MM.1S (cell line): Measurements from ENCODE around the gene TLK1.

Experiments
- DNase-seq: peaks from one replicate; pipeline ENCODE4 v3.0.0-alpha.2; 2015
- H2AFZ ChIP-seq: fragments of 300-600 bp; sonication (generic); 2 replicates; pipeline ENCODE4 v1.6.0; 2016; ENCODE audit warnings: antibody characterized with exemption, low read length
- H3F3A ChIP-seq: fragments of 300-600 bp; sonication (generic); 2 replicates; pipeline ENCODE4 v1.6.1; 2016; ENCODE audit warnings: mild to moderate bottlenecking, antibody characterized with exemption, low read length, moderate library complexity, mixed read lengths; ENCODE audit not compliant: insufficient read depth
- H3K27ac ChIP-seq: fragments of 300-600 bp; sonication (generic); 2 replicates; pipeline ENCODE4 v1.5.1; 2016; ENCODE audit warnings: mild to moderate bottlenecking, low read length
- H3K27me3 ChIP-seq: fragments of 300-600 bp; sonication (generic); replicated peaks from 2 replicates; pipeline ENCODE4 v1.6.0; 2016; ENCODE audit warnings: low read length; ENCODE audit not compliant: insufficient read depth
- H3K36me3 ChIP-seq: fragments of 300-600 bp; sonication (generic); replicated peaks from 2 replicates; pipeline ENCODE4 v1.6.1; 2016; ENCODE audit warnings: mild to moderate bottlenecking, low read length, mixed read lengths; ENCODE audit not compliant: insufficient read depth
- H3K4me1 ChIP-seq: fragments of 300-600 bp; sonication (generic); 2 replicates; pipeline ENCODE4 v1.6.1; 2016; ENCODE audit warnings: low read length, mixed read lengths
- H3K4me2 ChIP-seq: fragments of 300-600 bp; sonication (generic); 2 replicates; pipeline ENCODE4 v1.6.0; 2016; ENCODE audit warnings: low read depth, low read length
- H3K4me3 ChIP-seq: fragments of 300-600 bp; sonication (generic); 2 replicates; pipeline ENCODE4 v1.5.1; 2016; ENCODE audit warnings: low read length, mixed read lengths
- H3K79me2 ChIP-seq: fragments of 300-600 bp; sonication (generic); 2 replicates; pipeline ENCODE4 v1.6.1; 2016; ENCODE audit warnings: mixed run types, low read length, mixed read lengths
- H3K9ac ChIP-seq: fragments of 300-600 bp; sonication (generic); 2 replicates; pipeline ENCODE4 v1.6.1; 2016; ENCODE audit warnings: low read length, mixed read lengths
- H3K9me2 ChIP-seq: fragments of 300-600 bp; sonication (generic); replicated peaks from 2 replicates; pipeline ENCODE4 v1.6.1; 2016; ENCODE audit warnings: mild to moderate bottlenecking, low read length, mixed read lengths; ENCODE audit not compliant: insufficient read depth
- H3K9me3 ChIP-seq: fragments of 300-600 bp; sonication (generic); replicated peaks from 2 replicates; pipeline ENCODE4 v1.6.1; 2016; ENCODE audit warnings: mild to moderate bottlenecking, low read length, mixed read lengths; ENCODE audit not compliant: insufficient read depth
- H4K20me1 ChIP-seq: fragments of 300-600 bp; sonication (generic); 2 replicates; pipeline ENCODE4 v1.6.1; 2016; ENCODE audit warnings: mild to moderate bottlenecking, low read length, moderate library complexity, mixed read lengths; ENCODE audit not compliant: insufficient read depth
- EZH2 ChIP-seq: fragments of 300-600 bp; sonication (generic); optimal IDR thresholded peaks from 2 replicates; pipeline ENCODE3; 2017; ENCODE audit warnings: low read depth, mild to moderate bottlenecking, antibody characterized with exemption, low read length, mixed read lengths
- EZH2phosphoT487 ChIP-seq: fragments of 300-600 bp; sonication (generic); IDR thresholded peaks from 2 replicates; pipeline ENCODE4 v1.6.1; 2018; ENCODE audit warnings: antibody characterized with exemption, low read length
- TF ChIP-seq, protein P1 (sequence below): fragments of 300-600 bp; sonication (generic); IDR thresholded peaks from 2 replicates; pipeline ENCODE4 v1.5.1; 2016; ENCODE audit warnings: antibody characterized with exemption, low read length, mixed read lengths

The TLK1 gene

GRCh38 chr2:171176516-171176915 is 15.8 kb upstream of the TLK1 start:
- H3K9me2 ChIP-seq, result no peaks in the 10 kb centered on the region
- no peak overlapping the region for H2AFZ ChIP-seq
- H3K27ac ChIP-seq, result no peak overlapping the region
- H3K9ac ChIP-seq, result no peak overlapping the region
- H3K9me3 ChIP-seq, result no peaks in the 10 kb centered on the region
- H3K4me2 ChIP-seq, result no peak overlapping the region
- H3K27me3 ChIP-seq, result no peaks in the 10 kb centered on the region
- no peak overlapping the region for H3K4me3 ChIP-seq
- 0 out of 2 replicates have a peak, but pooled peaks cover 4% of the 10 kb centered on the region for H3K4me1 ChIP-seq
- H3K79me2 ChIP-seq, result no peaks in the 10 kb centered on the region
- DNase-seq, result no peak
- H3F3A ChIP-seq, result no peaks in the 10 kb centered on the region
- TF ChIP-seq, protein P1, sequence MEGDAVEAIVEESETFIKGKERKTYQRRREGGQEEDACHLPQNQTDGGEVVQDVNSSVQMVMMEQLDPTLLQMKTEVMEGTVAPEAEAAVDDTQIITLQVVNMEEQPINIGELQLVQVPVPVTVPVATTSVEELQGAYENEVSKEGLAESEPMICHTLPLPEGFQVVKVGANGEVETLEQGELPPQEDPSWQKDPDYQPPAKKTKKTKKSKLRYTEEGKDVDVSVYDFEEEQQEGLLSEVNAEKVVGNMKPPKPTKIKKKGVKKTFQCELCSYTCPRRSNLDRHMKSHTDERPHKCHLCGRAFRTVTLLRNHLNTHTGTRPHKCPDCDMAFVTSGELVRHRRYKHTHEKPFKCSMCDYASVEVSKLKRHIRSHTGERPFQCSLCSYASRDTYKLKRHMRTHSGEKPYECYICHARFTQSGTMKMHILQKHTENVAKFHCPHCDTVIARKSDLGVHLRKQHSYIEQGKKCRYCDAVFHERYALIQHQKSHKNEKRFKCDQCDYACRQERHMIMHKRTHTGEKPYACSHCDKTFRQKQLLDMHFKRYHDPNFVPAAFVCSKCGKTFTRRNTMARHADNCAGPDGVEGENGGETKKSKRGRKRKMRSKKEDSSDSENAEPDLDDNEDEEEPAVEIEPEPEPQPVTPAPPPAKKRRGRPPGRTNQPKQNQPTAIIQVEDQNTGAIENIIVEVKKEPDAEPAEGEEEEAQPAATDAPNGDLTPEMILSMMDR, result no peak
- no peaks in the 10 kb centered on the region for H3K36me3 ChIP-seq
- no peaks in the 10 kb centered on the region for H4K20me1 ChIP-seq

GRCh38 chr2:171174075-171174474 is 13.4 kb upstream of the TLK1 start:
- TF ChIP-seq, protein P1, result no peak
- TF ChIP-seq EZH2, result no peak
- TF ChIP-seq EZH2phosphoT487, result no peak
- H3K27ac ChIP-seq, result no peak overlapping the region
- H3K9me3 ChIP-seq, result no peaks in the 10 kb centered on the region
- H3K4me2 ChIP-seq, result no peak overlapping the region
- no peaks in the 10 kb centered on the region for H3F3A ChIP-seq
- no peak overlapping the region for H2AFZ ChIP-seq
- no peaks in the 10 kb centered on the region for H3K79me2 ChIP-seq
- H3K4me3 ChIP-seq, result no peak overlapping the region
- no peaks in the 10 kb centered on the region for H3K9me2 ChIP-seq
- no peaks in the 10 kb centered on the region for H3K27me3 ChIP-seq
- no peaks in the 10 kb centered on the region for H3K36me3 ChIP-seq
- H4K20me1 ChIP-seq, result no peaks in the 10 kb centered on the region
- no peak for DNase-seq
- no peak overlapping the region for H3K9ac ChIP-seq
- 0 out of 2 replicates have a peak, but pooled peaks cover 4% of the 10 kb centered on the region for H3K4me1 ChIP-seq

DNA sequence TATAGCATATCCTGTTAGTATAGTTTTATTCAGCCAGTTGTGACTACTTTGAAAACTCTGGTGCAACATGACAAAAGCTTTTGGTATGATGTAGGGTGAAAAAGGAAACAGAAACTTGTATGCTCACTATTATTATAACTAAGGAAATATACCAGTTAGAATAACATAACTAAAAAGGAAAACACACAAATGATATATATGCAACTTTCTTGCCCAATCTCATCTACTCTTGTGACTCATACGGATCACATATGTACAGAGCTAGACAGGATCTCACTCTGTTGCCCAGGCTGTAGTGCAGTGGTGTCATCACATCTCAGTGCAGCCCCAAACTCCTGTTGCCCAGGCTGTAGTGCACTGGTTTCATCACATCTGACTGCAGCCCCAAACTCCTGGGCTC is 12.4 kb upstream of the TLK1 start:
- DNase-seq, result no peak
- Histone ChIP-seq H3K4me1 (0 out of 2 replicates have a peak, but pooled peaks cover 4% of the 10 kb centered on the region), H3F3A (no peaks in the 10 kb centered on the region), H2AFZ (no peak overlapping the region), H4K20me1 (no peaks in the 10 kb centered on the region), H3K9me2 (no peaks in the 10 kb centered on the region), H3K4me3 (no peak overlapping the region), H3K36me3 (no peaks in the 10 kb centered on the region), H3K27me3 (no peaks in the 10 kb centered on the region), H3K9me3 (no peaks in the 10 kb centered on the region), H3K4me2 (no peak overlapping the region), H3K9ac (no peak overlapping the region), H3K79me2 (no peaks in the 10 kb centered on the region), H3K27ac (no peak overlapping the region)
- TF ChIP-seq EZH2phosphoT487, result no peak
- TF ChIP-seq, protein P1, result no peak
- TF ChIP-seq EZH2, result no peak
